GM21515 (cell line): ENCODE measurements around the gene DNAJC10.

ENCODE experiments used
- ATAC-seq: cut with Tn5 transposase; IDR thresholded peaks from one replicate; pipeline ENCODE4 v1.9.1; 2021; ENCODE audit not compliant: unreplicated experiment

The DNAJC10 gene

DNA sequence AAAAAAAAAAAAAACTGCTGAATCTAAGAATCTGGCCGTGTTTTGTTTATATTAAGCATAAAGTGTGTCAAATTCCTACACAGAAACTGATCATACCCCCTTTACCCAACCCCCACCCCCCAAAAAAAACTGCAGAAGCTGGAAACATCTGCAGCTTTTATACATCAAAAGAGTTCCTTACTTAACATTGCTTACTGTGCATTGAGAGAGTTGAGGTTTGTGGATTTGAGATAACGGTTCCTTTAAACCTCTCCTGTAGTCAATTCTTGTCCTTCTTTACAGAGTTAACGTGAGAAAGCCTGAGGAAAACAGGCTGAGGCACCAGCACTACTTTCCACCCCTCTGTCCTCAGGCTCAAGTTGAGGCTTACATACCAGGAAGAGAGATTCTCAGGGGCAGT lies 115.9 kb downstream of the DNAJC10 start:
- no peak for ATAC-seq

DNA sequence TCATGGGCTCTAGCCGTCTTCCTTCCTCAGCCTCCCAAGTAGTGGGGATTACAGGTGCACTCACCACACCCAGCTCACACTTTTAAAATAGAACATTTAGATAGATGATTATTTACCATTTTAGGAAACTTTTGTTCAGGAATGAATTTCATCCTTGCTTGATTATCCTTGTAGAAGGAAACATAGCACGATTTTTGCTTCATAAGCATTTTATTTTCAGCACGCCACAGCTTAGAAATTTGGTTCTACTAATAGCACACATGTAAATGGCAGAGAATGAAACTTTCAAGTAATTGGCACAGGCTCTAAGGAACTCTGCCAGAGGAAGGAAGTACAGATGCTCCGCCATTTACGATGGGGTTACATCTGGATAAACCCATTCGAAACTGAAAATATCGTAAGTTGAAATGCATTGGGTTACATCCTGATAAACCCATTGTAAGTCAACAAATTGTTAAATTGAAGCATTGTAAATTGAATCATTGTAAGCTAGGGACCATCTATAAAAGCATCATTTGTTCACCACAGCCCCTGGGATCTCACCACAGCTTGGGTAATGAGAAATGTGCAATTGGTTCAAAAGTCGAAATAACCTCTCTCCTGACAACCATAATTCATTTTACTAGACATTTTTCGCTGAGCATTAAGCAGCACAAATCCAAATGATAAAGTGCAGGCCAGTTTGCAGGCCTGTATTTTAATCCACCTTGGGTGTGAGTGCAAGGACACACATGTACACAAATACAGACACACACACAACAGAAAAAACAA lies 117.2 kb downstream of the DNAJC10 start:
- no peak for ATAC-seq

DNA sequence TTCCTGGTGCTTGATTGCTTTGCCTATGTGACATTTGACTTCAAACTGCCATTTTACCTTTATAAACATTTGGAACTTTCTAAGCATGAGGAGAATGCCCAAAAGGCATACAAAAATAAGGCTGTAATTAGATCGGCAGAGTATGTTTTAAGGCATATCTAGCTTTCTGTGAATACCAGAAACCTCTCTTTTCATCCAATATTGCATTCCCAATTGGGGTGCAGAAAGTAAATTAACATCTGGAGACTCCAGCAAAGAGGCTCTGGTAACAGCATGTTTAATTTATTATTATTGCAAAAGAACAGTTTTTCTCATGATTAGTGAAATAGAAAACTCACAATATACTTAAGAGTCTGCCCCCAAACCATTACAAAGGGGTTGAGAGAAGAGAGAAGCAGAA lies 118.2 kb downstream of the DNAJC10 start:
- ATAC-seq = no peak

DNA sequence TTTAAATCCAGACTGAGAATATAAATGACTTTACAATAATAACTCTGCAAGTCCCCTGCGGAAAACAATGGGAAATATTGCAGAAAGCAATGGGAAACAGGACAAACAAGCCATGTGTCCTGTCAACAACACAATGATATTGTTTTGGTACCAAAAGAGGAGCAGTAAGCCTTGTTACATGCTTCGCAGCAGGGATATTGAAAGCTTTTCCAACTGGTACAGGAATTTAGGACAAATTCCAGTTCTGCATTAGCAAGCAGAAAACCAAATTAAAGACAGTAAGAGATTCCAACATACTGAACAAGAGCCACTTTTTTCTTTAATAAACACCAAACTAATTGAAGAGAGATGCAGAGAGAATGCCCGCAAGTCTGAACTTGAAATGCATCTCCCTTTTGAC lies 120.4 kb downstream of the DNAJC10 start:
- no peak for ATAC-seq
